ENCODE results near the gene OSBPL1A.

DNA sequence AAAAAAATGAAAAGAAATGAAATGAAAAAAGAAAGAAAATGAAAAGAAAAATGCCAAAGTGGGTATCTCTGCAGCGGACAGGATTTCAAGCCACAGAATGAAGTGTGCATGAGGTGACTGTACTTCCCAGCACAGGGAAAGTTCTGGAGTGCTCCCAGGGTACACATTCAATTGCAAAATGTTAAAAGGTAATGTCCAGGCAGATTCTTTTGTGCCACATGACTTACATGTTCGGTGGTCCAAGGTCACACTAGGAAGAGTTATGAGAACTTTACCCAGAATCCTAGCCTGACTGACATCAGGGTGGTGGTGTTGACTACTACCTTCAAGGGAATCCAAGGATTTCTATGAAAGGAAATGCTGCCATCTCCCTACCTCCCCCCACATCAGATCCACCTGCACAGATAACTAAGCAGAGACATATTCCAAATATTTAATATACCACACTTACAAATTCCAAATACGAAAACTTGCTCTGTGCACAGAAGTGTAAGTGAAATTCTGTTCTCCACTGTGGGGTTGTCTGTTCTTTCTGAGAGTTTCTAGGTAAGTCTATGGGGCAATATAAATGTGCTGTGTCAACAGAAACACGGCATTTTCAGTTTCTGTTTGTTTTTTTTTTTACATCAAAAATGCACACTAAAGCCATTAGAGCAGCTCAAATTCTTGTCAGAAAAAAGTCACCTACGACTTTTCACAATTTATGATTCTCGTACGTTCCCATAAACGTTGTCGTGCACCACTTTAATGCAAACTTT, 202.1 kb downstream of the OSBPL1A start:
- TF ChIP-seq, protein P1, sequence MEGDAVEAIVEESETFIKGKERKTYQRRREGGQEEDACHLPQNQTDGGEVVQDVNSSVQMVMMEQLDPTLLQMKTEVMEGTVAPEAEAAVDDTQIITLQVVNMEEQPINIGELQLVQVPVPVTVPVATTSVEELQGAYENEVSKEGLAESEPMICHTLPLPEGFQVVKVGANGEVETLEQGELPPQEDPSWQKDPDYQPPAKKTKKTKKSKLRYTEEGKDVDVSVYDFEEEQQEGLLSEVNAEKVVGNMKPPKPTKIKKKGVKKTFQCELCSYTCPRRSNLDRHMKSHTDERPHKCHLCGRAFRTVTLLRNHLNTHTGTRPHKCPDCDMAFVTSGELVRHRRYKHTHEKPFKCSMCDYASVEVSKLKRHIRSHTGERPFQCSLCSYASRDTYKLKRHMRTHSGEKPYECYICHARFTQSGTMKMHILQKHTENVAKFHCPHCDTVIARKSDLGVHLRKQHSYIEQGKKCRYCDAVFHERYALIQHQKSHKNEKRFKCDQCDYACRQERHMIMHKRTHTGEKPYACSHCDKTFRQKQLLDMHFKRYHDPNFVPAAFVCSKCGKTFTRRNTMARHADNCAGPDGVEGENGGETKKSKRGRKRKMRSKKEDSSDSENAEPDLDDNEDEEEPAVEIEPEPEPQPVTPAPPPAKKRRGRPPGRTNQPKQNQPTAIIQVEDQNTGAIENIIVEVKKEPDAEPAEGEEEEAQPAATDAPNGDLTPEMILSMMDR (IDR thresholded peaks at IDR 0.05): no peak
- no peak for TF ChIP-seq EP300 (IDR thresholded peaks at IDR 0.05)

All from suprapubic skin (tissue), 3 donors.